Measurements from ENCODE around the gene MRNIP.
A peak's percentile ranks its signal among the peaks of the same experiment; 100 is the strongest.

The MRNIP gene

GRCh38 chr5:179858586-179859427, at the start of gene MRNIP:
Gene MRNIP, minus strand, starts transcription at chr5:179858817. Its CDS starts 21 bp downstream, at chr5:179858796.
- DNase-seq (ENCODE audit: low spot score) = peak; percentile 97

- peak; percentile 86 for DNase-seq (ENCODE audit: low spot score)
Measured at GRCh38 chr5:179907556-179908324, 49.1 kb upstream of the MRNIP start, which contains the start of gene TBC1D9B. Gene TBC1D9B, minus strand, starts transcription at chr5:179907897. Its CDS starts 76 bp downstream, at chr5:179907821.

- DNase-seq (ENCODE audit: low spot score) = no peak
Measured at GRCh38 chr5:179906795-179907555, 48.4 kb upstream of the MRNIP start.

- no peak for DNase-seq (ENCODE audit: low spot score)
Measured at GRCh38 chr5:179906294-179906794, 47.7 kb upstream of the MRNIP start.

GRCh38 chr5:179905161-179905560, 46.5 kb upstream of the MRNIP start:
- no peak for DNase-seq (ENCODE audit: low spot score)

- no peak for DNase-seq (ENCODE audit: low spot score)
Measured at GRCh38 chr5:179904463-179905160, 46.0 kb upstream of the MRNIP start.

GRCh38 chr5:179902763-179903158, 44.1 kb upstream of the MRNIP start:
- no peak for DNase-seq (ENCODE audit: low spot score)

- DNase-seq (ENCODE audit: low spot score) = no peak
Measured at GRCh38 chr5:179901915-179902762, 43.5 kb upstream of the MRNIP start.

GRCh38 chr5:179901462-179901861, 42.8 kb upstream of the MRNIP start:
- DNase-seq (ENCODE audit: low spot score) = no peak

- DNase-seq (ENCODE audit: low spot score) = no peak
Measured at GRCh38 chr5:179900711-179901110, 42.1 kb upstream of the MRNIP start.

- no peak for DNase-seq (ENCODE audit: low spot score)
Measured at GRCh38 chr5:179900206-179900605, 41.6 kb upstream of the MRNIP start.

GRCh38 chr5:179895861-179896260, 37.2 kb upstream of the MRNIP start:
- DNase-seq (ENCODE audit: low spot score) = no peak

GRCh38 chr5:179893958-179894895, 35.6 kb upstream of the MRNIP start:
- DNase-seq (ENCODE audit: low spot score) = no peak

GRCh38 chr5:179893076-179893957, 34.7 kb upstream of the MRNIP start:
- no peak for DNase-seq (ENCODE audit: low spot score)

- DNase-seq (ENCODE audit: low spot score) = no peak
Measured at GRCh38 chr5:179892255-179892654, 33.6 kb upstream of the MRNIP start.

- no peak for DNase-seq (ENCODE audit: low spot score)
Measured at GRCh38 chr5:179890751-179891682, 32.4 kb upstream of the MRNIP start.

GRCh38 chr5:179889885-179890284, 31.3 kb upstream of the MRNIP start:
- DNase-seq (ENCODE audit: low spot score) = no peak

Measured in HuH-7.5 (cell line).